GM19025 (cell line): ENCODE results near the gene ITGB1.
"Not testable (repeated sequence)": the region's sequence is repeated elsewhere in the genome, so short reads cannot be mapped to it uniquely, and the experiment has no call there.

Experiments used
- ATAC-seq: cut with Tn5 transposase; IDR thresholded peaks from one replicate; pipeline ENCODE4 v1.9.1; 2021; ENCODE audit warnings: mild to moderate bottlenecking, low read depth, moderate library complexity; ENCODE audit not compliant: unreplicated experiment

ITGB1 gene

GRCh38 chr10:32940321-32941301 lies 17.4 kb downstream of the ITGB1 start:
- no peak for ATAC-seq

- ATAC-seq = no peak
These were observed 18.5 kb downstream of the ITGB1 start for GRCh38 chr10:32939296-32940111.

GRCh38 chr10:32938554-32939061 lies 19.4 kb downstream of the ITGB1 start:
- no peak for ATAC-seq

DNA sequence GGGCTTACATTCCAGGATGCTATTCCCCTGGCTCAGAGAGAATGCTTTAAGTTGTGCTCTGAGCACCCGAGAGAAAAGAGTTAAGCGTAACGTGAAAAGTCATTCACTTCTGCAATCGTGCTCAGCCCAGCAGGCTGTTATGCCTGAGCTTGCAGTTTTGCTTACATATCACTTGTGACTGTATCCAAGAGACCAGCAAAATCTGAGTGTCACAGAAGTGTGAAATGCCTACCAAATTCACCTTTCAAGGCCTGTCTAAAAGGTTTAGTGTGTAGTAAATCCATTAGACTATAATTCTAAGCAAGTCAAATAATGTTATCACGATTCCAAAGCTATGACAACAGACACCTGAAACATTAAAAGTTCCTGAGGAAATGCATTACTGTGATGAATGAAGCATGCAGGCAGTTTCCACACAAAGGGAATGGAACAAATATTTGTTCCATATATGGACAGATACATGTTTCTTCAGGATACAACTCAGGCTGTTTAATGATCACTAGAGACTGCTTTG lies 20.1 kb downstream of the ITGB1 start:
- ATAC-seq = no peak

DNA sequence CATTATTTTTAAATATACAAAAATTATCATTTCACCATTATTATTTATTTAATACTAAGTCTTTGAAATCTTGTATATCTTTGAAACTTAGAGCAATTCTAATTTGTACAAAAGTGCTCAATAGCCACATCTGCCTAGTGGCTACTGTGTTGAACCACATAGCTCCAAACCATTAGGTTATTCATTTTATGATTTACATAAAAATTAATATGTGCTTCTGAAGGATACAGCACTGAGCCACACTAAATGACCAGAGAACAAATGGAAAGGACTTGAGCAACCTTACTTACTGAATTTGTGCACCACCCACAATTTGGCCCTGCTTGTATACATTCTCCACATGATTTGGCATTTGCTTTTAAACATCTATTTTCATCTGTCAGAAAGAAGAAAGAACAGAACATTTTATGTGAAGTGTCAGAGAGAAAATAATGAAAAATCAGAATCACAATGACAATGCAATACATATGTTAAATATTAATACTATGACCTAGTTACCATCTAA lies 25.8 kb downstream of the ITGB1 start:
- no peak for ATAC-seq

DNA sequence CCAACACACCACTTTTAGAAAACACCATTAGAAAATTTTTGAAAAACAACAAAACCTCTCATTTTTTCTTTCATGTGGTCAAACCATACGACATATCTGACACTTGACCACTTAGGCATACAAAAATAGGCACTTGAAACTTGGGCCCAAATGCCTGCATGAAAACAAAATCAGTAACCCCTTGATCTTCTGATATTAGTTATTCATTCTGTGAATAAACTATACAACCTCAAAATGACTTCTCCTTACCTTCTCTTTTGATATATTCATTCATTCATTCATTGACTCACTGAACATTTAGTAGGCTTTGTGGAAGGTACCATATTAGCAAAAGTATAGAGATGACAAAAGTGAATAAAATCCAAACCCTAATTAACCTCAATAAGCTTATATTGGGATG lies 26.4 kb downstream of the ITGB1 start:
- ATAC-seq = no peak

DNA sequence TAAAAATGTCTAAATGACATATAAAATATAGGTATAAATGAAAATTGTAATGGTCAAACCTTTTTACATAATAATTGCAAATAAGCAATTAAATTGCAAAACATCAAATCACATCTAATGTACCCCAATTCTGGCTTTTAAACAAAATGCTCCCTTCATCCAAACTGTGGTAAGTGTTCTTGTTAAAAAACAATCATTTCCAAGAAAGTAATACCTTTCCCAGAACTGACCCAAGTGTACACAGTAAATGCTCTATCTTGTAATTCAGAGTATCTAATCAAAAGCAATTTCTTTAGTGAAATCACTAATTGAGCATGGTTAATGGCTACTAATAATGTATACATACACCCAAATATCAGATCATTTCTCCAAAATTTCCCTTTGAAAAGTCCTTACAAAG lies 28.0 kb downstream of the ITGB1 start:
- ATAC-seq = no peak

- no peak for ATAC-seq
These were observed 28.4 kb downstream of the ITGB1 start for GRCh38 chr10:32929634-32930033.

GRCh38 chr10:32927750-32928149 lies 30.3 kb downstream of the ITGB1 start:
- no peak for ATAC-seq

DNA sequence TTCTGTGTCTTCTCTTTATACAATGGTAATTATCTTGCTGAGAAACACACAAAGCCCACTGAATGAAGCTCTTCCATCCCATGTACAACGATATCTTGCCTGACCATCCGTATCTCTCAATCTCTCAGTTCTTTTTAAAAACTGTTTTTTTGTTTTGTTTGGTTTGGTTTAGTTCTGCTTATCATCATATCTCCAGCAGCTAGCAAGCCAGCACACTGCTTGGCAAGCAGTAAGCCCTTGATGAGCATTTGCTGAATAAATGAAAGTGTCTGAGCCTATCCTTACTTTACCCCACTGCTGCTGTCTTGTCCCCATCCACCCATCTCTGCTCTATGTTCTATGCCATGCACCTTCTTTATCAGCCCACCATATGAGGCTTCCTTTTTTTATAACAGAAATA lies 34.2 kb downstream of the ITGB1 start:
- ATAC-seq = no peak

GRCh38 chr10:32923134-32923533 lies 34.9 kb downstream of the ITGB1 start:
- ATAC-seq = no peak

DNA sequence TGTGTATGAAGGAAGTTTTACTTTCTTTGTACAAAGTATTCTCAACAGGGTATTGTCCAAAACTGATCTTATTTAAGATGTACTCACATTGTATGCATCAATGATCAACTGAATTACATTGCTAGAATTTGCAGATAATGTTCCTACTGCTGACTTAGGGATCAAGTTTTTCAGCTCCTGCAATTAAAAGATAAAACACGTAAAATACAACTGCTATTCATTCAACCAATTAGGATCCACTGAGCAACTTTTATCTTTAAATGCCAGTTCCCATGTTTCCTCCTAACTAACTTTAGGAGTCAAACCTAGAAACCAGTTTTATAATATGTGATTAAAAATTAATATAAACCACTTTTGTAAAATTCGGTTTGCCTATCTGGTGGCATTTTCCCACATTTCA lies 35.9 kb downstream of the ITGB1 start:
- ATAC-seq = no peak

DNA sequence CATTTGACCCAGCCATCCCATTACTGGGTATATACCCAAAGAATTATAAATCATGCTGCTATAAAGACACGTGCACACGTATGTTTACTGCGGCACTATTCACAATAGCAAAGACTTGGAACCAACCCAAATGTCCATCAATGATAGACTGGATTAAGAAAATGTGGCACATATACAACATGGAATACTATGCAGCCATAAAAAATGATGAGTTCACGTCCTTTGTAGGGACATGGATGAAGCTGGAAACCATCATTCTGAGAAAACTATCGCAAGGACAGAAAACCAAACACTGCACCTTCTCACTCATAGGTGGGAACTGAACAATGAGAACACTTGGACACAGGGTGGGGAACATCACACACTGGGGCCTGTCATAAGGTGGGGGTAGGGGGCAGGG lies 40.2 kb downstream of the ITGB1 start:
- not testable (repeated sequence) for ATAC-seq

DNA sequence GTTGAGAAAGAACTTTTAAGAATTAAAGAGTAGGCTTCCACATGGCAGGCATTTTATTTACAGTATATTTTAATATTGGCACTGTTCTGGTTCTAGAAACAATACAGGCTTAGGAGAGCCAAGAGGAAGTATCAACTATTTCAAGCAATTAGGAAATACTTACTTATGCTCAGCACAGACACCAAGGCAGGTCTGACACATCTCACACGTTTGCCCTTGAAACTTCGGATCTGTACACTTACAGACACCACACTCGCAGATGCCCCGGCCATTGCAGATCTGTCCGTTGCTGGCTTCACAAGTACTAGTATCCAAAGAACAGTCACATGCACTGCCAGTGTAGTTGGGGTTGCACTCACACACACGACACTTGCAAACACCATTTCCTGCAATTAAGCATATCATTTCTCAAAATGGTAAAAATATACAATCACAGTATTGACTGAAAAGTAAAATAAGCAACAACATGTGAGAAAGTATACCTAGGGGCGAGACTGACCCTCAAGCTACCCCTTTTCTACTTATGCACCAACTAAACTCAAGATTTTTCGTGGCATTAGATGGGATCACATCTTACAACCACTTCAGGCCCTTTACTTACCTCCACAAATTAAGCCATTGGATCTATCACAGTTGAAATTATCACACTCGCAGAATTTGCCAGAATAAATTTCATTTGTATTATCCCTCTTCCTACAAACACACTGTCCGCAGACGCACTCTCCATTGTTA lies 46.6 kb downstream of the ITGB1 start:
- no peak for ATAC-seq

- ATAC-seq = not testable (repeated sequence)
These were observed 48.1 kb downstream of the ITGB1 start for GRCh38 chr10:32909970-32910369.

GRCh38 chr10:32909456-32909855 lies 48.6 kb downstream of the ITGB1 start:
- no peak for ATAC-seq

DNA sequence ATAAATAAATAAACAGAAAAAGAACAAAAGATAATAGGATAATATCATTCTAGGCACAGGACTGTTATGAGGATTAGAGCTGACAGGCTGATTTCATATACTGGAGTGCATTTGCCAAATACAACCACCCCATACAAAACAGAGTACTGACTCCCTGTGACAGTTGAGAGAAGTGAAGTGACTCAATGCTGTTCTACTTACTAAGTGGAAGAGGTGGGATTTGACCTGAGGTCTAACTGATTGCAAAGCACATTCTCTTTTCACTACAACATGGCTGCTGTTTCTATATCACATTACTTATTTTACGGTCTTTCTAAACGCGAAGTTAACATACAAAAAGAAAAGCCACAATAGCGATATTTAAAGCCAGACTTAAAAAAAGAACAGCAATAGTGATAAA lies 51.4 kb downstream of the ITGB1 start:
- no peak for ATAC-seq

DNA sequence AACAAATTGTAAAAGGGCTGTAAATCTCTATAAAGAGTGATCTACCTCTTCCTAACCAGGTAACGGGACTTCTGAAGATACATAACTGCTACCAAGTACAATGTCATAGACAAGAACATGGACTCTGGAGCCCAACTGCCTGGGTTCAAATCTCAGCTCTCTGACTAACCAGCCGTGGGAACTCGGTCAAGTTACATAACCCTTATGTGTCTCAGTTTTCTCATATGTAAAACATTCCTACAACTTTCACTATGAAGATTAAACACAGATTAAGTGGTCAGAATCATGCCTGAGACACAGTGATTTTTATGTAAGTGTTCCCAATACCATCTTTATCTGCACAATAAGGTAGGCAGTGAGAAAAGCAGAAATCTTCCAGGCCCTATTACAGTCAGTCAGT lies 52.6 kb downstream of the ITGB1 start:
- no peak for ATAC-seq

GRCh38 chr10:32901815-32902214 lies 56.2 kb downstream of the ITGB1 start:
- ATAC-seq = no peak
